Femur (tissue), 1 donor: ENCODE measurements around the gene TMPRSS12.
"Not testable (repeated sequence)": the region's sequence is repeated elsewhere in the genome, so short reads cannot be mapped to it uniquely, and the experiment has no call there.

Experiments used
- DNase-seq: peaks from one replicate; pipeline ENCODE4 v3.0.0-alpha.2; 2017

Gene TMPRSS12

GRCh38 chr12:50926932-50927331 lies 84.2 kb downstream of the TMPRSS12 start:
- not testable (repeated sequence) for DNase-seq

DNA sequence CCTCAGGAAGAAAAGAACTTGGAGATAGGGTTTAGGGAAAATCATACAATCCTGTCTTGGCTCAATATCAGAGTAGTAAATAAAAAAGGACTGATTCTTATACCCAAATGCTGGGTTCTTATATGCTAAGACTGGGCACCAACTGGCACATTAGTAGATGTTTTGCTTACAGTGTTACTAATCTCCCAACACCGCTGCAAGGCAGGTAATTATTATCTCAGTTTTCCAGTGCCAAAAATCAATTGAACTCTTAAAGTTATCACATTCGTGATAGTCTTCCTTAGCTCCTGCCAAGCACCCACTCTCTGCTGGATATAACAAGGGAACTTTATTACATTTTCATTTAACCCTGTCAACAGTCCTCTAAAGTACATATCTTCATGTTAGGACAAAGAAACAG lies 84.6 kb downstream of the TMPRSS12 start:
- no peak for DNase-seq

DNA sequence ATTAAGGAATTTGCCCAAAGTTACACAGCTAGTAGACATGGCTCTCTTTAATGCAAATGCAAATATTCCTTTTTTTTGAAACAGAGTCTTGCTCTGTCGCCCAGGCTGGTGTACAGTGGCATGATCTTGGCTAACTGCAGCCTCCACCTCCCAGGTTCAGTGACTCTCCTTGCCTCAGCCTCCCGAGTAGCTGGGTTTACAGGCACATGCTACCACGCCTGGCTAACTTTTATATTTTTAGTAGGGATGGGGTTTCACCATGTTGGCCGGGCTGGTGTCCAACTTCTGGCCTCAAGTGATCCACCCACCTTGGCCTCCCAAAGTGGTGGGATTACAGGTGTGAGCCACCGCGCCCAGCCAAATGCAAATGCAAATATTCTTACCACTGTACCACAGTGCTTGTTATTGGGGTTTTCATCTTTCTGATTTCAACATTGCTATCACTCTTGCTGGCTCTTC lies 85.1 kb downstream of the TMPRSS12 start:
- DNase-seq, result no peak

- DNase-seq, result no peak
These were observed 85.7 kb downstream of the TMPRSS12 start for GRCh38 chr12:50928392-50928791.

- no peak for DNase-seq
These were observed 87.1 kb downstream of the TMPRSS12 start for GRCh38 chr12:50929831-50930230.

GRCh38 chr12:50930477-50930876 lies 87.8 kb downstream of the TMPRSS12 start:
- not testable (repeated sequence) for DNase-seq

GRCh38 chr12:50932787-50933280 lies 90.1 kb downstream of the TMPRSS12 start:
- DNase-seq, result no peak

DNA sequence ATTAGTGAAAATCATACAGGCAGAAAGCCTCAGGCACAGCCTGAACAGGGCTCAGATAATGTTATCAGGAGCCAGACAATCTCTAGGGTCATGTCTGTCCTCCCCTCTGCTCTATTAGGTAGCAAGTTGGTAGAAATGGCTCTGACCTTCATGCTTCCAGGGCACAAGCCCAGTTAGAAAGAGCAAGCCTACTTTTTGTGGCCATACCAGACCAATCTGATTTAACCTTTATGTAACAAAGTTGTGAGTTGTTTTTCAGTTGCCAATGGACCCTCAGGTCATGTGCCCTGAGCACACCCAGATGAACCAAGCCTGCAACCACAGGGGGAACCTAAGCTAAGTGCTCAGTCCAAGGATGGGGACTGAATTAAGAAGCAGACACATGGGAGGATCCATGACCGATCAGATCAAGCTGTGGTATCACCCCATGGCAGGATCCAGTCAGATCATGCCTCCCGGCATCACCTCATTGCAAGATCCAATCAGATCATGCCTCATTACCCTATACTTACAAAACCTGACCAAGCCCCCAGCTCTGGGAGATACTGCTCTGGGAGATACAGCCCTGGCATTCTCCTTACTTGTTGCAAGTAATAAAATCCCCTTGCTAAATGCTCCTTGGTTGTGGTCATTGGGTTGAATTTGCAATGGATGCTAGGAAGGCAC lies 90.9 kb downstream of the TMPRSS12 start:
- no peak for DNase-seq

- no peak for DNase-seq
These were observed 91.7 kb downstream of the TMPRSS12 start for GRCh38 chr12:50934371-50934851.

- DNase-seq, result no peak
These were observed 92.5 kb downstream of the TMPRSS12 start for GRCh38 chr12:50934981-50935807.

DNA sequence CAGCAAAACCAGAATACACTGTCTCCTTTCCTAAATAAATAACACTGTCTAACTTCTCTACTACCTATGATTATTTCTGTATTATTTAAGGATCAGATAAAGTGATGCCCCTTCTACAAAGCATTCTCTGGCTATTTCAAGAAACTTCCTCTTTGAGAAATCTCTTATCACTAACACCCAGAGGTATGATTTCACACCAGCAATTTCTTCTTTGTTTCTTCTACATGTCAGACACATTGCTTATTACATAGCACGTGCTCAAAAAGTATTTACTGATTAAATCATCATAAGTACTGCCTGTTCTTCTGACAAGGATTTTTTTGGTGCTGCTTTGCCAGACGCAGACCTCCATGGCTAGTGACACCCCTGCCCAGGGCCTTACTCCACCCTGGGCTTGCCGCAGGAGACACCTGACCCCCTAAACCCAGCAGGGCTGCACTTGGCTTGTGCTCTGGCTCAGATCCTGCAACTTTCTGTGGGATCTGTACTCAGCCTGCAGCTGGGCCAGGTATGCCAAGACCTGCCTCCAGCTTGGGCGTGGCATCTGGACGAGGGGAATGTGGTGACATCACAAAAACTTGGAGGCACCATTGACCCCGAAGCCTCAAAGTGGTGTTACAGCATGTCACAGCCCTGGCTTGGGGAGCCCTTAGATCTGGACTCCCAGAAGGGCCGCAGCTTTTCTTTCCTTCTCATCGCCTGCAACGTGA lies 94.2 kb downstream of the TMPRSS12 start:
- DNase-seq, result no peak
